Activated T-cell treated with anti-CD3 and anti-CD28 coated beads for 48 hours (primary cell): Measurements from ENCODE around the gene SFXN3.

Experiments used
- DNase-seq: peaks from one replicate; pipeline ENCODE4 v3.0.0-alpha.2; 2020; ENCODE audit warnings: low read depth

The SFXN3 gene

DNA sequence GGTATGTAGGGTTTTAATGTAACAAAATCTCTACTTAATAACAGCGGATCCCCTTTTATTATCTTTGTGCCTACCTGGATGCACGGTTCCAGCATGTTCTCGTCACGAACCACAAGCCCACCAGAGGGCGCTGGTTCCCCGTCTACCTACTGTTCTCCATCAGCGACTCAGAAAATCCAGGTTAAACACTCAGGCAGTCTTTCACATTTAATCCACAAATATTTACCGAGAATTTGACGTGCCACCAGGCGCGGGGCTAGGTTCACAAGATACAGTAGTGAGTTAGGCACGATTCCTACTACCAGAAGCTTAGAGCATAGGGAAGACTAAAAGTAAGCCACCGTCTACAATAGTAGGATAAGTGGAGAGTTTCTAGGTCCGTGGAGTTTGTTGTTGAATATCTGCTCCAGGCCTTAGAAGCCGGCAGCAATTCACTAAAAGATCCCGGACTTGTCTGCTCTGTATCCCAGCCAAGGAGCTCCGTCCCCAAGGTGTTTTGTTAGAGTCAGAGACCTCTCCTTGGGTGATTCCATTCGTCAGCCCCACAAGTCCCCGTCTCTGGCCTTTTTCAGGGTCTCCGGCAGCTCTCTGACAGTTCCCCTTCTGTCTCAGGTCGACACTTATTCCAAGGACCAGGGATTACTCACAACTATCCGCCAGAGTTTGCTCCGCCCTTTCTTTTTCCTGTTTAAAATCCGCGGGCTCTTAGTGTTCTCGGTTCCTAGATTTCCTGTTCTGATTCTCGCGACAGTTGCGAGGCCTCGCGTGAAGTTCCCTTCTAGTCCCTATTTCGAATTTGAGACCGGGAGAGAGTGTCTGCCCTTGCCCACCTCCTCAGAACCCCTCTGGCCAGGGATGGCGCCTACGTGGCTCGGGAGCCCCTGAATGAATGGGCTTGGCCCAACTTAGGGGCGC is 29.3 kb downstream of the SFXN3 start:
- peak; percentile 80 for DNase-seq

DNA sequence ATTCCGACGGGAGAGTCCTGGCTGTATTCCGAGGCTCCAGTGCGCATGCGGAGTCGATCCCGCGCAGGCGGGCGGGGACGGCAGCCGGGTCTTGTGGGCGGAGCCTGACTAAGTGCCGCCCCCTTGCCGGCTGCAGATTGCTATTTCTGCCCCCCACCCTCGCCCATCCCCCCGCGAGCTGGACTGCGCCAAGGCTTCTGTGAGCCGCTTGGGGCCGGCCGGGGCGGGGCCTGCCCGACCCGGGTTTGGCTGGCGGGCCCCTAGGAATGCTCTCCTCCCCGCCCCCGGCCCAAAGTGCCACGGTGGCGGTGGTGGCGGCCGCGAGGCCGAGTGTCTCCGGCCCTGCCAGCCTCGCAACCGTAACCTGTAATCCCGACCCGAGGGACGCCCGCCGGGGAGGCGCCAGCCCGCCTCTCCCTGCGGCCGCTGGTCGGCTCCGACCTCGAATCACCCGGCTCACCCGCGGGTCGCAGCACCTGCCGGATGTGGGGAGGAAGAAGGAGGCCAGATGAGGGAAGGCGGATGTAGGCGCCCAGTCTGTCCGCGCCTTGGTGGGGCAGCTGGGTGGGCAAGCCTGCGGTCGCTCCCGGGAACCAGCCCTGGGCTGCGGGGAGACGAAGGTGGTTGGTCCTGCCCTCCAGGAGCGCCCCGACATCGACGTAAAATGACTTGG is 30.1 kb downstream of the SFXN3 start:
- DNase-seq, result peak; percentile 90

DNA sequence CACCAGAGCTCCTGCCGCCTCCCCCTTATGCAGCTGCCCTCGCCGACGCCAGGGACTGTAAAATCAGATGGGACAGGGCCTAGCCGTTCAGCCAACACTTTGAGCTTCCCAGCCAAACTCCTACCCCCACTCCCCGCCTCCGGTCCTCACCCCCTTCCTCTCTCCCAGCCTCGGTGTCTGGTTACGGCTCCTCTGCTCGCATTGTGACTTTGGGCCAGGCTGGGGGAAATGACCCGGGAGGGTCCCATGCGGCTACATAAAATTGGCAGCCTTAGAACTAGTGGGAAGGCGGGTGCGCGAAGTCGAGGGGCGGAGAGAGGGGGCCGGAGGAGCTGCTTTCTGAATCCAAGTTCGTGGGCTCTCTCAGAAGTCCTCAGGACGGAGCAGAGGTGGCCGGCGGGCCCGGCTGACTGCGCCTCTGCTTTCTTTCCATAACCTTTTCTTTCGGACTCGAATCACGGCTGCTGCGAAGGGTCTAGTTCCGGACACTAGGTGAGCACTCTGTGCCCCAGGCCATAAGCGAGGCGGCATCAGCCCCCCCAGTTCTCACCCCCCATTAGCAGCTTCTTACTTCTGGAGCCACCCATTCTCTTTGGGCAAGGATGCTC is 30.7 kb downstream of the SFXN3 start, which contains the start of gene KAZALD1:
Gene KAZALD1 (plus strand): TSS at position 366 of the 608 bp plus-strand sequence. CDS start 604 bp downstream, outside the sequence.
- no peak for DNase-seq

DNA sequence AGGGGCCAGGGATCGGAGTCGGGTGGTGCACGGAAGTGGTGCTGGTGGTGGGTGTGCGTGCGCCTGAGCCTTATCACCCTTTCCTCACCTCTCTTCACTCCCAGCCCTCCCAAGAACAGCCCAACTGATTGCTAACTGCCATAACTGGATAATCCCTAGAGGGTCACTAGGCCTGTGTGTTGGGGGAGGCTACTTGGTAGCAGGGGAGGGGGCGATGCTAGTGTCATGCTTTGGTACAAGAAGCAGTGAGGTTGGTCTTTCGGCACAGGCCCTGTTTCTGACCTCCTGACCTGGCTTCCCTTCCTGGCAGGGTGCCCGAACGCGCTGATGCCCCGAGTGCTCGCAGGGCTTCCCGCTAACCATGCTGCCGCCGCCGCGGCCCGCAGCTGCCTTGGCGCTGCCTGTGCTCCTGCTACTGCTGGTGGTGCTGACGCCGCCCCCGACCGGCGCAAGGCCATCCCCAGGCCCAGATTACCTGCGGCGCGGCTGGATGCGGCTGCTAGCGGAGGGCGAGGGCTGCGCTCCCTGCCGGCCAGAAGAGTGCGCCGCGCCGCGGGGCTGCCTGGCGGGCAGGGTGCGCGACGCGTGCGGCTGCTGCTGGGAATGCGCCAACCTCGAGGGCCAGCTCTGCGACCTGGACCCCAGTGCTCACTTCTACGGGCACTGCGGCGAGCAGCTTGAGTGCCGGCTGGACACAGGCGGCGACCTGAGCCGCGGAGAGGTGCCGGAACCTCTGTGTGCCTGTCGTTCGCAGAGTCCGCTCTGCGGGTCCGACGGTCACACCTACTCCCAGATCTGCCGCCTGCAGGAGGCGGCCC is 31.4 kb downstream of the SFXN3 start:
- peak; percentile 64 for DNase-seq

DNA sequence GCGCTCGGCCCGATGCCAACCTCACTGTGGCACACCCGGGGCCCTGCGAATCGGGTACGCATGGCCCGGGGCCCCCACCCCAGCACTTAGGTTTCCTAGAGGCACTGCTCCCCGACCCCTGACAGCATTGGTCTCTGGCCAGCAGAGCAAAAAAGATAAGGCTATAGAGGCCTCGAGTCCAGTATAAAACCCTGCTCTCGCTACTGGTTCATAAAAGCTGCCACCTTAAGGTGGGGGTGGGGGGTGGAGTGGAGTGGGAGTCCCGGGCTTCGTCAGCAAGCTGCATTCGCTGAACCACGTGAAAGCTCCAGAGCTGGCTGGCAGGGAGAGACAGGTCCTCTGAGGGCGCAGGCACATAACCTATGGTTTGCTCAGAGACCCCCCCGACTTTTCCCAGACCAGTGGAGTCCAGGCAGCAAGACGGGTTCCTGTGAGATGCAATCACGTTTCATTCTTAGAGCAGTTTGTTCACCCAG is 32.1 kb downstream of the SFXN3 start:
- DNase-seq, result no peak

DNA sequence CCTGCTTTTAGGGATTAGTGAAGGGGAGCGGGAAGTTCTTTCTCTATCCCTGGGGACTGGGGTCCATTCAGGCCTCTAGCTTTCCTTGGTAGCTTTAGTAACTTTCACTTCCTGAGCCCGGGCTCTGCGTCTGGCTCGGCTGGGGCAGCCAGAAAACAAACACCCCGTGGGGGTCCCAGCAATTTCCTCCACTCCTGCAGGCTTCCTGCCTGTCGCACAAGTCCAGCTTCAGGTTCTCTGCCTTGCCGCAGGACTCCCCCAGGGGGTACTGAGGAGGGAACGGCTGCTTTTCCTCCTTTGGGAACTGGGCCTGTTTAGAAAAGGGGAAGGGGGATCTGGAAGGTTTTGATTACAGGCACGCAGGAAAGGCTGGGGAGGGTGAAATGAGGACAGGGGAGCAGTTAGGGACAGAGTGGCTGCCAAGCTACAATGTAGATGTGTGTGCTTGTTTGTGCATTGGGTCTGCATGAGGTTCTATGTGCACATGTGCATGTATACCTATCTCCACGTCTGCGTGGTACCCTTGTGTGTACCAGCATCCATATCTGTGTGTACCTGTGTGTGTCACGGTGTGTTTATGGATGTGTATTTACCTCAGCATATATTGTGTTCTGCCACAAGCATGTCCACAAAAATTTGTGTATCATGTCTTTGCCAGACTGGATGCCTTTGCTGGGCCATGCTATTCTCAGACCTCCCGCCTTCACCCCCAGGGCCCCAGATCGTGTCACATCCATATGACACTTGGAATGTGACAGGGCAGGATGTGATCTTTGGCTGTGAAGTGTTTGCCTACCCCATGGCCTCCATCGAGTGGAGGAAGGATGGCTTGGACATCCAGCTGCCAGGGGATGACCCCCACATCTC is 32.7 kb downstream of the SFXN3 start:
- DNase-seq, result no peak

DNA sequence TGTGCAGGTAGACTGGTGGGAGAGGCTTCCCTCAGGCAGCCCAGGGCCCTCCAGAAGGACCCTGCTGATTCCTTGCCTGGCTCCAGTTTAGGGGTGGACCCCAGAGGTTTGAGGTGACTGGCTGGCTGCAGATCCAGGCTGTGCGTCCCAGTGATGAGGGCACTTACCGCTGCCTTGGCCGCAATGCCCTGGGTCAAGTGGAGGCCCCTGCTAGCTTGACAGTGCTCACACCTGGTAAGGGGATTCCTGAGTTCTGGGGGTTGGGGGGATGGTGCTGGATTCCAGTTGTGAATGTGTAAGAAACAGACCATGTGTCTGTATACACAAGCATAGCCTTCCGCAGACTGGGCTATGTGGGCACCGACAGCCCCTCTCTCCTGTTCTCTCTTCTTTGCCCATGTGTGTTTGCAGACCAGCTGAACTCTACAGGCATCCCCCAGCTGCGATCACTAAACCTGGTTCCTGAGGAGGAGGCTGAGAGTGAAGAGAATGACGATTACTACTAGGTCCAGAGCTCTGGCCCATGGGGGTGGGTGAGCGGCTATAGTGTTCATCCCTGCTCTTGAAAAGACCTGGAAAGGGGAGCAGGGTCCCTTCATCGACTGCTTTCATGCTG is 33.5 kb downstream of the SFXN3 start:
- DNase-seq, result no peak

DNA sequence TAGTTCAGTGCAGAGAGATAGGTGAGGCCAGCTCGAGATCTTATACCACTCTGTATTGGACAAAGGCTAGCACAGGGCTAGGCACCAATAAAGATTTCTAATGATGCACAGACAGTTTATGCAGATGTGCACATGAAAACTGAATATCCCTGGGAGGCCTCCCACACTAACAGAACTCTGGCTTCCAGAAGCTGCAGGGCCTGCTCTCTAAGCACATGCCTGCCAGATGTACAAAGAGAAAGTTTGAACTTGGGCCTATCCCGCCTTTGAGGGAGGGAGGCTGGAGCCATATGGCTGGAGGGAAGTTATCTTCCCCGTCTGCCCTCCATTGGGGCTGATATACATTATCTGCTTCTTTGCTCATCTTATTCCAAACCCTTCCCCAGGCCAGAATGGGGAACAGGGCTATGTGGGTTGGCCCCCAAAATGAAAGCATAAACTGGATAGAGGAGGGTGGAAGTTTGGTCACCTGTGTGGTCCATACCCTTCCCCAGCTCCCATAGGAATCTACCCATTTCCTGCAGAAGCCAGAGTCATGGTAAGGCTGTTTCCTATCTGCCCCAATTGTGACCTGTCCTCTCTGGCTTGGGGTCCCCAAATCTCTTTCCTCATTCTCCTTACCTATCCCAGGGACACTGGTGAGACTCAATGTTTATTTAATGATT is 34.6 kb downstream of the SFXN3 start:
- DNase-seq, result no peak

DNA sequence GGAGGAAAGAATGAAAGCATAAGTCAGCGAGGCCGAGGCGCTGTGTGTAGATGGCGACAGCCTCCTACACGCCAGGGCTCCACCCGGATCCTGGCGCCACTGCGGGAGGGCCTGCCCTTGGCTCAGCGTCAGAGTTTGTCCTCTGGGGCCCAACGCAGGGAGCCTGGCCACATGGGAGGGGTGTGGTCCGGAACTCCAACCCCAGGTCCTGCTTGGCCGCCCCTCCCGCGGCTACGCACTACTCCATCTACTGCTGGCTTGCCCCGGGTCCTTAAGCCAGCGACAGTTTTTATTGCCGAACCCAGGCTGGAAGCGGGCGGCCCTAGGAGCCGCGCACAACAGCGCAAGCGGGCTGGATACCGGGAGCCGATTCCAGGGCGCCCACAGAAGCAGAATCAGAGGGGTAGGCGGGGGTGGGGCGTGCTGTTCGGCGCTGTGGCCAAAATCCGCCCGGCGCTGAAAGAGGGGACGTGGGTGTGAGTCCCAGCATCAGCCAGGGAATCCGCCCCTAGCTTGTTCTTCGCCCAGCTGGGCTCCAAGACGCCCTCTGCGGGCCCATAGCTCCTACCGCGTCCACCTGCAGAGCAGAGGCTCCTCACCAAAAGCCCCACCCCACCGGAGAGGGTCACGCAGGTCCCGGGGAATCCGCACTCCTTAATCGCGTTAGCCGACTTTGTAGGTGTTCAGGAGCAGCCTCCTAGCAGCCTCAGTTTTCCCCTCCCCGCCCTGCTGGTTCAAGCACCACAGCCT is 35.3 kb downstream of the SFXN3 start:
- DNase-seq, result no peak

DNA sequence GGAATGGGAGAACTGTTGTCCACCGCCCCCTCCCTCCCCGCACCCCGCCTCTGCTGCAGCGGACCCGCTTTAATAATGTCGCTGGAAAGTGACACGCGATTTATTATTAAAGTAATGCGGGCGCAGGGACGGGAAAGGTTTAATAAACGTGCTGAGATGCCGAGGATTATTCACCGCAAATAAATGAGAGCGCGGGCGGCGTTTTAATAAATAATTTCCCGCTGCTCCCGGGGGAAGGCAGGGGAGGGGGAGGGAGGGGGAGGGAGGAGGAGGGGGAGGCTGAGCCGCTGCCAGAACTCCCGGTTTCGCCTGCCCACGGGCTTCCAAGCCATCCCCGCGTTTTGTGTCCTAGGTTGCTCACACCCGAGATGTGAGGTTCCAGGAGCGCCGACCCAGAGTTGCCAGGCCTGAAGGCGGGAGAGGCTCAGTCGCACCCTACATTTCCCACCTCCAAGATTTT is 35.9 kb downstream of the SFXN3 start:
- DNase-seq, result no peak

DNA sequence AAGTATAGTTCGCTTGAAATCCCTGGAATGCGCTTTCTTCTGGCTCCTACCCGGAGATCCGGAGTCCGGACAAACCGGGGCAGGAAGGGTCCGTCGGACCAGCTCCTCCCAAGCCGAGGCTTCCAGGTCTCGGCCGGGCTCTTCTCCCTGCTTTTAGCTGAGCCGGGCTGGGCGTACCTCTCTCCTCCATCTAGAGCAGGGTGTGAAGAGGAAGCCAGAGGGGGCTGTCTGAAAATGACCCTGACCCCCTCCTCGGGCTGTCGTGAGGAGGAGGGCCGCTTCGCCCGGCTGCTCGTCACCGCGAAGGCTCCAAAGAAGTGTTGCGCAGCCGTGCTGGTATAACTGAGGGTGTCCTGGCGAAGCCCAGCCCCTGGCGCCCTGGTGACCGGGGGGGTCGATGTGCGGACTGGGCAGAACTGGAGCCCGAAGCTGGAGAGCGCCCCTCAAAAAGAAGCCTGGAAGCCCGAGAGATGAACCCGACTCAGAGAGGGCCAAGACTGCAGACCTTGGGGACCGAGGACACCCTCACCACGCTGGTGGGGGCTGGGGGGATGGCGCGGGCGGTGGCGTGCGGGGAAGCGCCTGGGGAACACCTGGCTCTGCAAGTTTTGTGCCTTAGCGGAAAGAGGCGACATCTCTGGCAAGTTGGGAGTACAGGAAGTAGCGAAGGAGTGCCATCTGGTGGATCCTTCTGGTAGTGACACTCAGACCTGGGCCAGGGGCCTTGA is 36.5 kb downstream of the SFXN3 start:
- DNase-seq, result peak; percentile 68

DNA sequence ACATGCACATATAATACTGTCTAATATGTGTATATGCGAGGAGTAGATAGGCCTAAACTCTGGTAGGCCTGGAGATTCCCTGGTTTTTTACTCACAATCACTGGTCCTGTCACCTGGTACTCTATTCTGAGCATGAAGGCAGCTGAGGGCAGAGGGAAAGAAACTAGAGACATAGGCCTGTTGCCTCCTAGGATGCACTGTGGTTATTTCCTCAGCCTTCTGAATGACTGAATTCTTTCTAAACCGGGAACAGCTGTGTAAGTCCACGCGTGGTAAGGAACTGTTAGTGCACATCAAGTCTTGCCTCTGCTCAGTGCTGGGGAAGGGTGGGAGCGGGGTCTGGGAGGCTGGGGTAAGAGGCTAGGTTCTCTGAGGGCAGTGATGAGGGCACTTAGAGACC is 38.4 kb downstream of the SFXN3 start:
- DNase-seq, result no peak

DNA sequence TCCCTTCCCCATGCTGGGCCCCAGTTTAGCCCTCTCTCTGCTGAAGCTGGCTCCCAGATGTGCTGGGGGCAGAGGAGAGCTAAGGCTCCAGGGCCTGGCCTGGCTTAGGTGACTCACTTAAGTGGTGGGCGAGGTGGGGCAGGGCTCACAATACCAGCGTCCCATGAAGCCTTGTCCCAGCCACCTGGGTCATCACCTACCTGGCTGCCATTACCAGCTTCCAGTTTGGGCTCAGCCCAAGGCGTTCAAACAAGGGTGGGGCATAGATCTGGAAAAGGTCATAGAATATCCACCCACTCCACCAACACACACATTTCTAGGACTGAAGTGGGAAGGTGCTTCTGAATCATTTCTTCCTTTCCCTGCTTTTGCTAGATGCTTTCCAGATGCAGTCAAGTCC is 39.1 kb downstream of the SFXN3 start:
- no peak for DNase-seq

DNA sequence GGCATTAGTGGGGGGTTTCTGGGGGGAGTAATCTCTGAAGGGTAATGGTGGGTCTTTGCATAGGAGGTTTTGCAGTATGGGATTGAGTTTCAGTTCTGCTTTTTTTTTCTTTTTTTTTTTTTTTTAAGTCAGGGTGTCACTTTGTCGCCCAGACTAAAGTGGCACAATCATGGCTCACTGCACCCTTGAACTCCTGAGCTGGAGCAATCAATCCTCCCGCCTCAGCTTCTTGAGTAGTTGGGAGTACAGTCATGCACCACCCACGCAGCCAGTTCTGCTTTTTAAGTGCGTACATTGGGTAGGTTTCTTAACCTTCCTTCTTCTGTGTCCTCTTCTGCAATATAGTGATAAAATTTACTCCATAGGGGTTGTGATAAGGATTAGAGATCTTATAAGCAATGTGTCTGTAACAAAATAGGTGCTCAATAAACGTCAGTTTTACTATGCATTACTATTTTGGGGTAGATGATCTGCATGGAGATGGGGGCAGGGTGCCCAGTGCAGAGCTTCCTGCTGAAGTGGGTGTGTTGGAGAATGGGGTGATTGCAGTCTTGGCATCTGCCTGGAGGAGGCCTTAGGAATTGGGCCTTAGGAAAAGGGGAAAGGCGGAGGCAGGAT is 40.3 kb downstream of the SFXN3 start:
- no peak for DNase-seq

DNA sequence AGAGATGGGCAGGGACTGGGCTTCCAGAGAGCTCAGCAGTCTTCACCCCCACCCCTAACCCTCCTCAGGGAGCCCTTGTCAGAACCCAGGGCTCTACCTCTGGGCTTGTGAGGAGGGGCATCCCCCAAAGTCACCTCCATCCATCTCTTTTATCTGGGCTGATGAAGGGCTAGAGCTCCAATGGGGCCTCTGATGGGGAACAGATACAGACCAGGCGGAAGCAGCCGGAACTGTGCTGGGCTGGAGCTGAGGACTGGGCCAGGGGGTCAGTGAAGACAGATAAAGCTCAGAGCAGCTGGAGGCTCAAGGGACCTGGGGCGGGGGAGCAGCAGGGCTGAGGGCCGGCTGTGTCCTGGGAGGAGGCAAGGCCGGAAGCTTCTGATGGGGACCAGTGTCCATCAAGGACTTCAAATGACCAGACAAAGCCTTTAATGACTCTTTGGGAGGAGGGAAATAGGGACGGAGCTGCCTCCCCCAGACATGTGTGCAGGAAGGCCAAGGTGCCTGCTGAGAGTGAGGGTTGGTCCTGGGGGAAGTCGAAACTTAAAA is 40.9 kb downstream of the SFXN3 start:
- DNase-seq, result no peak

DNA sequence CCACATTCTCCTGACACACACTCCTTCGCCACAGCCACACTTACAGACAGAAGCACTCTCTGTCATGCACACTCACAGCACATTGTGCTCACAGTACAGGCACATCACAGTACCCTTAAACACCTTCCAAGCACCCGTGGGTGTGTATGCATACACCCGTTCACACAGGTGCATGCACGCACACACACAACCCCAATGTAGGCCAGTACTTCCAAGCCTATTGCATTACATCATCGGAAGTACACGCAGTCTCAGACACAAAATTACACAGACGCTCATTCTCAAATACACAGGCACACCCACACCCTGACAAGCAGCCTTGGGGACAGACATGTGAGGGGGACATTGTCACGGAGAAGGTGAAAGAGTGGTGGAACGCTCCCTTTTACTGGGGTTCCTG is 41.9 kb downstream of the SFXN3 start:
- no peak for DNase-seq

DNA sequence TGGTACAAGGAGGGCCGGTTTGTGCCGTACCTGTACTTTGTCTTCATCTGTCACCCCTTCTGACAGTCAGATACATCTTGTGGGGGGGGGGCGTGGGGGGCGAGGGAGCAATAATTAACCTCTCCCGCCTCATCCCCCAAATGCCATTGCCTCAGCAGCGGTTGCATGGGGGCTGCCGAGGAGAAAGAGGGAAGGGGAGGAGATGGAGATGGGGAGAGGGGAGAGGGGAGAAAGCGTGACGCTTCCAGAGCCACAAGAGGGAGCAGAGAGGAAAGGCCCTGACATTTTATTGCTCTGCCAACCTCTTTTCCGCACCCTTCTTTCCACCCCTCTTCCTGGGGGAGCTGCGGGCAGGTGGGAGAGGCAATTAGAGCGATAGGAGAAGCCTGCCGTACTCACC is 42.6 kb downstream of the SFXN3 start:
- no peak for DNase-seq

DNA sequence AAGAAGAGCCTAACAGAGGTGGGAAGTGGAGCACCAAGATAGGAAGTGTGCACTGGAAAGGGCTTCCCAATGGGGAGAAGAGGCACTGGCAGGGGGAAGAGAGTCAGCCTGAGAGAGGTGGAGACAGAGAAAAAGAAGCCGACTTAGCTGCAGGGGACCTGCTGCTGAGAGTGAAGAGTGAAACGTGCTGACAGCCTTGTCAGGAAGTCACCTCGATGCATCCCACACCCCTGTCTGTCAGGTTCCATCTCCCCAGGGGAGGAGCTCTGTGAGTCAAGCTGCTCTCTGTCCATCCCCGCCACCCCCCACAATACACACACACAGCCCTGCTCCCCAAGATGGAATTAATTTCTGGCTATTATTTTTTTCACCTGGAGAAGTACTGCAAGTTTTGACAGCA is 44.7 kb downstream of the SFXN3 start:
- no peak for DNase-seq
